HG03159 (cell line): ENCODE measurements around the gene PCDH12.

Source experiments
- ATAC-seq: cut with Tn5 transposase; IDR thresholded peaks from one replicate; pipeline ENCODE4 v1.9.1; 2021; ENCODE audit warnings: mild to moderate bottlenecking, moderate library complexity; ENCODE audit not compliant: unreplicated experiment

The PCDH12 gene

GRCh38 chr5:141910271-141910673 lies 47.7 kb downstream of the PCDH12 start:
- ATAC-seq, result no peak

- ATAC-seq, result no peak
These were observed 48.8 kb downstream of the PCDH12 start for GRCh38 chr5:141909212-141909611.

- no peak for ATAC-seq
These were observed 49.2 kb downstream of the PCDH12 start for GRCh38 chr5:141908796-141909195.

- ATAC-seq, result no peak
These were observed 51.0 kb downstream of the PCDH12 start for GRCh38 chr5:141906972-141907371.

- no peak for ATAC-seq
These were observed 51.5 kb downstream of the PCDH12 start for GRCh38 chr5:141906517-141906916.

GRCh38 chr5:141904551-141904950 lies 53.5 kb downstream of the PCDH12 start:
- ATAC-seq, result no peak

GRCh38 chr5:141903261-141903660 lies 54.7 kb downstream of the PCDH12 start:
- no peak for ATAC-seq

- no peak for ATAC-seq
These were observed 55.8 kb downstream of the PCDH12 start for GRCh38 chr5:141902015-141902814.

- no peak for ATAC-seq
These were observed 59.5 kb downstream of the PCDH12 start for GRCh38 chr5:141898448-141899049.

GRCh38 chr5:141897425-141897824 lies 60.6 kb downstream of the PCDH12 start:
- ATAC-seq, result no peak
